Measurements from ENCODE around the gene TJP3.

DNA sequence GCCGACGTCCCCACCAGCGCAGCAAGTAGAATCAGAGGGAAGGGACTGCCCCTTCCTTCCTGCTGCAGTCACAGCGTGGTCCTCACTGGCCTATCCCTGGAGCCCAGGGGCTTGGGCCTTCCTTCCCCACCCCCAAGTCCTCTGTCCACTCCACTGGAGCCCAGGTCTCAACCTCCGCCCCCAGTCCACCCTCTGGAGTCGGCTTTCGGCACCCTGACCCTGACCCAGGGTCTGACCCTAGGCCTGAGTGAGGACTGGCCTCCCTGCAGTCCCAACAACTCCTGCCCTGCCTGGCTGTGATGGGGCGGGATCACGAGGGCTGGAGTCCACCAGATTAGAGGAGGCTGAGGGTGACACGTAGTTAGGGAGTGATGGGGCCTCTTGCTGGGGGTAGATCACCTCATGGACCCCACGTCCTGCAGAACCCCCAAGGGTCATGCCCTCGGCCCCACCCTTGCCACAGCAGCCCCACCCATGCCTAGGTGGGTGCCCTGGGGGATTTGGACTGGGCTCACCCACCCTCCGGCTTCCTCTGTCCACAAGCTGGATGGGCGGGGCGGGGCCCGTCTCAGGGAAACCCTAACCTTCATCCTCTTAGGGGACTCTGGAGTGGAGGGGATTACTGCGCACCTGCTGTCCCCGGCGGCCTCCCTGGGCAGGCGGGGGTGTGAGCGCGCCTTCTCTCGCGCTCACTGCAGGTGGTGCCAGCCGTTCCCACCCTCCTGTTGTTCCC lies 60.0 kb downstream of the TJP3 start:
- TF ChIP-seq, protein P1, sequence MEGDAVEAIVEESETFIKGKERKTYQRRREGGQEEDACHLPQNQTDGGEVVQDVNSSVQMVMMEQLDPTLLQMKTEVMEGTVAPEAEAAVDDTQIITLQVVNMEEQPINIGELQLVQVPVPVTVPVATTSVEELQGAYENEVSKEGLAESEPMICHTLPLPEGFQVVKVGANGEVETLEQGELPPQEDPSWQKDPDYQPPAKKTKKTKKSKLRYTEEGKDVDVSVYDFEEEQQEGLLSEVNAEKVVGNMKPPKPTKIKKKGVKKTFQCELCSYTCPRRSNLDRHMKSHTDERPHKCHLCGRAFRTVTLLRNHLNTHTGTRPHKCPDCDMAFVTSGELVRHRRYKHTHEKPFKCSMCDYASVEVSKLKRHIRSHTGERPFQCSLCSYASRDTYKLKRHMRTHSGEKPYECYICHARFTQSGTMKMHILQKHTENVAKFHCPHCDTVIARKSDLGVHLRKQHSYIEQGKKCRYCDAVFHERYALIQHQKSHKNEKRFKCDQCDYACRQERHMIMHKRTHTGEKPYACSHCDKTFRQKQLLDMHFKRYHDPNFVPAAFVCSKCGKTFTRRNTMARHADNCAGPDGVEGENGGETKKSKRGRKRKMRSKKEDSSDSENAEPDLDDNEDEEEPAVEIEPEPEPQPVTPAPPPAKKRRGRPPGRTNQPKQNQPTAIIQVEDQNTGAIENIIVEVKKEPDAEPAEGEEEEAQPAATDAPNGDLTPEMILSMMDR (IDR thresholded peaks at IDR 0.05; ENCODE audit: low read depth, low read length): no peak
- TF ChIP-seq, protein P2, sequence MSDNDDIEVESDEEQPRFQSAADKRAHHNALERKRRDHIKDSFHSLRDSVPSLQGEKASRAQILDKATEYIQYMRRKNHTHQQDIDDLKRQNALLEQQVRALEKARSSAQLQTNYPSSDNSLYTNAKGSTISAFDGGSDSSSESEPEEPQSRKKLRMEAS (IDR thresholded peaks at IDR 0.05; ENCODE audit: low read depth, low read length): no peak
- TF ChIP-seq MYC (IDR thresholded peaks at IDR 0.05; ENCODE audit: low read depth, low read length) (no peak), POLR2A (IDR thresholded peaks at IDR 0.05; ENCODE audit: extremely low read depth, insufficient read length) (no peak)
